ENCODE data around the gene GIT2.
"Not testable (repeated sequence)": the region's sequence is repeated elsewhere in the genome, so short reads cannot be mapped to it uniquely, and the experiment has no call there.

GIT2 gene

GRCh38 chr12:109995686-109996482, at the start of gene GIT2:
Gene GIT2 (minus strand): TSS chr12:109996368. CDS start chr12:109996224, 144 bp downstream.
- DNase-seq (ENCODE audit: low spot score), result peak; percentile 95

GRCh38 chr12:110042264-110042663, 46.1 kb upstream of the GIT2 start:
- DNase-seq (ENCODE audit: low spot score), result no peak

- no peak for DNase-seq (ENCODE audit: low spot score)
Measured at GRCh38 chr12:110039085-110039807, 43.1 kb upstream of the GIT2 start.

GRCh38 chr12:110038741-110039084, 42.5 kb upstream of the GIT2 start:
- no peak for DNase-seq (ENCODE audit: low spot score)

- no peak for DNase-seq (ENCODE audit: low spot score)
Measured at GRCh38 chr12:110037315-110037714, 41.1 kb upstream of the GIT2 start.

GRCh38 chr12:110035534-110036104, 39.5 kb upstream of the GIT2 start:
- DNase-seq (ENCODE audit: low spot score), result no peak

GRCh38 chr12:110033888-110034287, 37.7 kb upstream of the GIT2 start:
- DNase-seq (ENCODE audit: low spot score), result no peak

GRCh38 chr12:110029290-110029815, 33.2 kb upstream of the GIT2 start:
- DNase-seq (ENCODE audit: low spot score), result no peak

GRCh38 chr12:110028323-110028722, 32.2 kb upstream of the GIT2 start:
- DNase-seq (ENCODE audit: low spot score), result no peak

GRCh38 chr12:110024051-110024450, 27.9 kb upstream of the GIT2 start:
- no peak for DNase-seq (ENCODE audit: low spot score)

- DNase-seq (ENCODE audit: low spot score), result peak; percentile 40
Measured at GRCh38 chr12:110023059-110023980, 27.2 kb upstream of the GIT2 start.

- no peak for DNase-seq (ENCODE audit: low spot score)
Measured at GRCh38 chr12:110020956-110021355, 24.8 kb upstream of the GIT2 start.

GRCh38 chr12:110015132-110015531, 19.0 kb upstream of the GIT2 start:
- DNase-seq (ENCODE audit: low spot score), result no peak

- DNase-seq (ENCODE audit: low spot score), result no peak
Measured at GRCh38 chr12:110012659-110013058, 16.5 kb upstream of the GIT2 start.

GRCh38 chr12:110012137-110012536, 16.0 kb upstream of the GIT2 start:
- DNase-seq (ENCODE audit: low spot score), result no peak

GRCh38 chr12:110010853-110011723, 14.9 kb upstream of the GIT2 start:
- DNase-seq (ENCODE audit: low spot score), result no peak

GRCh38 chr12:110008681-110009398, 12.7 kb upstream of the GIT2 start:
- DNase-seq (ENCODE audit: low spot score), result not testable (repeated sequence)

- DNase-seq (ENCODE audit: low spot score), result no peak
Measured at GRCh38 chr12:110007881-110008280, 11.7 kb upstream of the GIT2 start.

- no peak for DNase-seq (ENCODE audit: low spot score)
Measured at GRCh38 chr12:110006115-110006514, 9.9 kb upstream of the GIT2 start.

GRCh38 chr12:110005319-110005973, 9.3 kb upstream of the GIT2 start:
- DNase-seq (ENCODE audit: low spot score), result no peak

All from hematopoietic multipotent progenitor cell treated with erythropoietin and hydrocortisone succinate and interleukin-3 and kit ligand, for 15 days (in vitro differentiated cells).